Measurements from ENCODE around the gene TMEM179. TPM values are rescaled to one million over a fixed set of nuclear protein-coding genes. Genes with fewer than 3 reads are reported as not detected.

TMEM179 gene
- 24.7 TPM for total RNA-seq

GRCh38 chr14:104604458-104605449 is at the start of gene TMEM179:
Gene TMEM179 (minus strand): TSS chr14:104604772. CDS start chr14:104604741, 31 bp downstream.

GRCh38 chr14:104579507-104579906 is 25.1 kb downstream of the TMEM179 start, which contains the start of gene C14orf180:
Gene C14orf180 (plus strand): TSS chr14:104579764. CDS start chr14:104586431, 6,667 bp downstream.

Other genes with a start within 250 kb of the TMEM179 start
- 0.49 TPM for gene C14orf180, start 25.0 kb downstream of the TMEM179 start, total RNA-seq
- gene INF2, start 84.8 kb upstream of the TMEM179 start, total RNA-seq = 43.8 TPM
- gene ADSS1, start 119.5 kb upstream of the TMEM179 start, total RNA-seq = 17.1 TPM
- 125 TPM for gene SIVA1, start 148.4 kb upstream of the TMEM179 start, total RNA-seq
- 122 TPM for gene AKT1, start 191.0 kb upstream of the TMEM179 start, total RNA-seq
- 5.4 TPM for gene ZBTB42, start 196.3 kb upstream of the TMEM179 start, total RNA-seq